ENCODE data around the gene EEF1AKMT1. TPM values are rescaled to one million over a fixed set of nuclear protein-coding genes. Genes with fewer than 3 reads are reported as not detected.

EEF1AKMT1 gene
- total RNA-seq, 1 experiment from 2014 or later, result 9.2 TPM

GRCh38 chr13:20729633-20730585 is 43.9 kb downstream of the EEF1AKMT1 start:
- CTCF ChIA-PET, result interaction anchor here (0.6 kb wide), 1 partner anchor 70 kb away, joined by 4 read pairs; no protein-coding TSS in a partner anchor
- no peaks in the 10 kb centered on the region for H3K27me3 ChIP-seq (replicated peaks; ENCODE audit: insufficient read depth, low read depth, low read length, poor library complexity)
- no peak overlapping the region for H3K4me3 ChIP-seq (ENCODE audit: low read depth, low read length, poor library complexity, severe bottlenecking)
- no TSS peak for BruUV-seq (replicated peaks)
- no peak for TF ChIP-seq EZH2 (IDR thresholded peaks at IDR 0.05; ENCODE audit: borderline replicate concordance, low read depth, low read length, poor library complexity, severe bottlenecking)
- no peak for TF ChIP-seq CTCF (conservative IDR thresholded peaks at IDR 0.05; ENCODE audit: low read depth, low read length)
- no peak for DNase-seq (ENCODE audit: low spot score)
- no peaks in the 10 kb centered on the region for H3K9me3 ChIP-seq (ENCODE audit: low read depth, low read length, poor library complexity, severe bottlenecking)
- intact Hi-C loops (cut with micrococcal nuclease; ENCODE audit: unreplicated experiment), result no loop called here
- H3K36me3 ChIP-seq (ENCODE audit: insufficient read depth, low read length, poor library complexity, severe bottlenecking), result no peaks in the 10 kb centered on the region
- no peak overlapping the region for H3K27ac ChIP-seq (ENCODE audit: low read depth, low read length, poor library complexity, severe bottlenecking)
- POLR2A ChIA-PET (ENCODE audit: low non-redundant PET), result interaction anchor here (0.5 kb wide), 1 partner anchor 14 kb away, joined by 3 read pairs; no protein-coding TSS in a partner anchor
- peaks cover 12% of the 10 kb centered on the region for H3K4me1 ChIP-seq (ENCODE audit: insufficient read depth, low read length, poor library complexity, severe bottlenecking)

DNA sequence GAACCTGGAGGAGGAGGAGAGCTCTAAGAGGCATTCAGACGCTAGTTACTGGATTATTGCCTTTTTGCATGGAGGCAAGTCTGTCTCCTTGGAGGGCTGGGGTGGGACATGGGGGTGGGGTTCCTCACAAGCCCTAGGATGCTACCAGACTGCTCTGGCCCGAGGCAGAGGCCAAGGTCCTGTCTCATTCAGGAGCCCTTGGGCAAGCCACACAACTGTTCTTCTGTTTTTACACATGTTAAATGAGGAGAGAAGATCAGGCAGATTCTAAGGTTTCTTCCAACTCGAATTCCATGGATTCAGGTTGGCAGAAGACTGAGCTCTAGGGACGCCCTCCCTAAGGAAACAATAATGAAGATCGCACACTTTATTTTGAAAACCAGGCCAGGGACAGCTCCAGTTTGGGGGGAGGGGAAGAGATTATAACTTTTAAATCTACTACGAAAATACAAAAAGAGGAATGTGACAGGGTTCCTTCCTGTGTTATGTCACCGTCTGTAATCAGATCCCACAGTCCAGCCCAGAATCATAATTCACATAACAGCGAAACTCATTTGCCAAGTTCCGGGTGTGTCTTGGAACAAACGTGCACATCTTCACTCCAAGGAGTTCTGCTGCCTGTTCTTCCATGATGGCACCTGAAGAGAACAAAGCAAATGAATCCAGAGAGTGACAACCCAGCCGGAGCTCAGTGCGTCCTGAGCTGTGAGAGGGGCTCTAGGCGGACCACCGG is 45.0 kb downstream of the EEF1AKMT1 start:
- H3K4me1 ChIP-seq (ENCODE audit: insufficient read depth, low read length, poor library complexity, severe bottlenecking), result peaks cover 12% of the 10 kb centered on the region
- no peaks in the 10 kb centered on the region for H3K9me3 ChIP-seq (ENCODE audit: low read depth, low read length, poor library complexity, severe bottlenecking)
- H3K4me3 ChIP-seq (ENCODE audit: low read depth, low read length, poor library complexity, severe bottlenecking), result no peak overlapping the region
- ChIA-PET POLR2A (ENCODE audit: low non-redundant PET) (no interaction called here), CTCF (interaction anchor here (0.6 kb wide), 1 partner anchor 69 kb away, joined by 4 read pairs; no protein-coding TSS in a partner anchor)
- peak; percentile 49 for DNase-seq (ENCODE audit: low spot score)
- no peaks in the 10 kb centered on the region for H3K27me3 ChIP-seq (replicated peaks; ENCODE audit: insufficient read depth, low read depth, low read length, poor library complexity)
- intact Hi-C loops (cut with micrococcal nuclease; ENCODE audit: unreplicated experiment), result no loop called here
- peak overlapping the region; percentile 48 for H3K27ac ChIP-seq (ENCODE audit: low read depth, low read length, poor library complexity, severe bottlenecking)
- TF ChIP-seq CTCF (conservative IDR thresholded peaks at IDR 0.05; ENCODE audit: low read depth, low read length) (no peak), EZH2 (IDR thresholded peaks at IDR 0.05; ENCODE audit: borderline replicate concordance, low read depth, low read length, poor library complexity, severe bottlenecking) (no peak)
- no TSS peak for BruUV-seq (replicated peaks)
- no peaks in the 10 kb centered on the region for H3K36me3 ChIP-seq (ENCODE audit: insufficient read depth, low read length, poor library complexity, severe bottlenecking)

GRCh38 chr13:20727856-20728255 is 45.9 kb downstream of the EEF1AKMT1 start:
- DNase-seq (ENCODE audit: low spot score), result no peak
- no peak for TF ChIP-seq EZH2 (IDR thresholded peaks at IDR 0.05; ENCODE audit: borderline replicate concordance, low read depth, low read length, poor library complexity, severe bottlenecking)
- no peak for TF ChIP-seq CTCF (conservative IDR thresholded peaks at IDR 0.05; ENCODE audit: low read depth, low read length)
- no peak overlapping the region for H3K27ac ChIP-seq (ENCODE audit: low read depth, low read length, poor library complexity, severe bottlenecking)
- no peak overlapping the region for H3K4me3 ChIP-seq (ENCODE audit: low read depth, low read length, poor library complexity, severe bottlenecking)
- H3K36me3 ChIP-seq (ENCODE audit: insufficient read depth, low read length, poor library complexity, severe bottlenecking), result no peaks in the 10 kb centered on the region
- no TSS peak for BruUV-seq (replicated peaks)
- peaks cover 12% of the 10 kb centered on the region for H3K4me1 ChIP-seq (ENCODE audit: insufficient read depth, low read length, poor library complexity, severe bottlenecking)
- H3K9me3 ChIP-seq (ENCODE audit: low read depth, low read length, poor library complexity, severe bottlenecking), result no peaks in the 10 kb centered on the region
- H3K27me3 ChIP-seq (replicated peaks; ENCODE audit: insufficient read depth, low read depth, low read length, poor library complexity), result no peaks in the 10 kb centered on the region
- POLR2A ChIA-PET (ENCODE audit: low non-redundant PET), result no interaction called here
- intact Hi-C loops (cut with micrococcal nuclease; ENCODE audit: unreplicated experiment), result no loop called here
- CTCF ChIA-PET, result no interaction called here

Measured in A673 (cell line).